SW480 (cell line): Measurements from ENCODE around the gene SZT2.

Experiments used
- DNase-seq: peaks from one replicate; pipeline ENCODE4 v3.0.0-alpha.2; 2016; ENCODE audit warnings: low spot score

Gene SZT2

DNA sequence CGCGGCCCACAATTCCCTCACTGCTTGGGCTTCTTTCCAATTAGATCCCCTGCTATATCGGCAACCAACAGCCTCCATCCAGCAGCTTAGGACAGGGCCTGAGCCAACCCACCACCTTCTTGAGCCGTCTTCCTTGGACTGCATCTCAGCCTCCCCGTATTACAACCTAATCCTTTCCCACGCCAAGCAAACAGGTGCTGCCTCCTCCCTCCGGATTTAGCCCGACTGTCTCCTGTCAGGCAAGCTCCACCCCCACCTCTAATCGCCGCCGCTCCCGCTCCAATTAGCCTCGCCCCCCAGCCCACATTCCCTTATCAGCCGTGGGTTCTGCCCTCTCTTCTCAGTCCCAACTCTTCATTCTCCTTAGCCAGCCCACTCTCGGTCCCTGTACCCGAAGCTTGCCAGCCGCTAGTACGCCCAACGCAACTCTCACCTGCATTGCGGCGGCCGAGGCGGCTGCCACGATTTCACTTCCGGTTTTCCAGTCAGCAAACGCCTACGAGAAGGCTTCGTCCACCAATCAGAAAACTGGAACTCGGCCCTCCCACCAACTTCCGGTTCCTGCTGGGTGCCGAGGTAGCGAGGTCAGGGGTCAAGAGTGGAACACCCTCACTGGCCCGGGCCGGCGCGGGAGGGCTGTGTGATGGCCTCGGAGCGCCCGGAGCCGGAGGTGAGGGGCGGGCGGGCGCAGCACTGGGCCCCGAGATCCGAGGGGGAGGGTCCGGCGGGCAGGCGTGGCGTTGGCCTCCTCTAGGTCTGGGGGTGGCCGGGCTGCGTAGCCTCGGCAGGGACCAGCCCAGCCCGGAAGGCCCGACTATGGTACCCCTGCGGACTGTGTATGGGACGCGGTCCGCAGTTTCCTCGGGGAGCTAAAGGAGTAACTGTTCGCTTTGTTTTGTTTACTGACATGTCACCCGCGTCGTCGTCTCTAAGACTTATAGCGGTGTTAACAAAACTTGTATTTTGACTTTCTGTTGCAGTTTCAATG lies at the start of gene SZT2, which contains the start of gene MED8:
TSS of gene SZT2 (plus strand) at position 574 of the 988 bp plus-strand sequence. CDS start at position 644, 70 bp downstream.
TSS of gene MED8 (minus strand) at position 475 of the 988 bp plus-strand sequence. CDS start at position 439, 36 bp downstream.
- peak; percentile 90 for DNase-seq

DNA sequence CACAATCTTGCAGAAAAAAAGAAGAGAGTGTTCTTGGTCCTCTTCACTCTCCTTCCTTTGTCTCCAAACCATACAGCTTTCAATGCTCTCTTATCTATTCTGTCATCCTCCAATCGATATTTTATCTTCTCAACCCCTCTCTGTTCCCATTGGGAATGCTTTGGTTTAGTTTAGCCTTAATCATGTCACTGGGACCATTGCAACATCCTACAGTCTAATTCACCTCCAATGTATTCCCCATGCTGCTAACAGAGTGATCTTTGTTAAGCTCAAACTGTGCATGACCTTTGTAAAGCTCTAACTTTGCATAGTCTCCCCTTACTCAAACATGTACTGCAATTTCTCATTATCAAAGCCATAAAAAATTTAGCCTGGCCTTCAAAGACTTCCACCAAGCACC lies 49.1 kb upstream of the SZT2 start:
- no peak for DNase-seq

DNA sequence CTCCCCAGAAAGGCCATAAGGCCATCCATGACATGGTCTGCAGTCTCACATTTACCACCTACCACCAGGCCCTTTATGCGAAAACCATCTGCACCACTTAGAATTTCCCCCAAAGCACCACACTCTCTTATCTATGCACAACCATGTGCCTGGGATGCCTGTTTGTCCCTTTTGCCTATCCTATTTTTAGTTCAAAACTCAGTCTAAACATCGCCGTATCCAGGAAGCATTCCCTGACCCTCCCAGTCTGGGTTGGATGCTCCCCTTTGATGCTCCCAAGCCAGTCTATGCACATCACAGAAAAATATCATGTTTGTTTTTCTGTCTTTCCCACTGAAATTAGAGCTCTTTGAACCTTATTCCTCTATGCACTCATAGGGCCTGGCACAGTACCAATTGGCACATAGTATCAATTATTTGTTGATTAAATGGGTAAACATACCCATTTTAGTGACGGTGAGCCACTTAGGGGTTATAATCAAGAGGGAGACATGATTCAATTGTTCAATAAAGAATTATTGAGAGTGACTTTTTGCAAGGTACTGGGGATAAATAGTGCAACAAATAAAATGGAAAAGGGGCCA lies 45.3 kb upstream of the SZT2 start:
- no peak for DNase-seq

DNA sequence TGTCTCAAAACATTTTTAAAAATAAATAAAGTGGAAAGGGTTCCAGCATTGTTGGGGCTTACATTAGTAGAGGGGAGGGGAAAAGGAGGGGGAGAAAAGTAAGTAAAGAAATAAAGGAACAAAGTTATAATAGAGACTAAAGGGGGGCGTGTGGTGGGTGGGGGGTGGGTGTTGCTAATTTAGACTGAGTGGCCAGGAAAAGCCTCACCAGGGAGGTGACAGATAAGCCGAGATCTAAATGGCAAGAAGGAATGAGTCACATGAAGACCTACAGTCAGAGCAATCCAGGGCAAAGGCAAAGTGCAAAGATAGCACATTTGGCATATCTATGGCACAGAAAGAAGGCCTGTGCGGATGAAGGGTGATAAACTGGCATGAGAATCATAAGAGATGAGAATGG lies 44.6 kb upstream of the SZT2 start:
- no peak for DNase-seq

DNA sequence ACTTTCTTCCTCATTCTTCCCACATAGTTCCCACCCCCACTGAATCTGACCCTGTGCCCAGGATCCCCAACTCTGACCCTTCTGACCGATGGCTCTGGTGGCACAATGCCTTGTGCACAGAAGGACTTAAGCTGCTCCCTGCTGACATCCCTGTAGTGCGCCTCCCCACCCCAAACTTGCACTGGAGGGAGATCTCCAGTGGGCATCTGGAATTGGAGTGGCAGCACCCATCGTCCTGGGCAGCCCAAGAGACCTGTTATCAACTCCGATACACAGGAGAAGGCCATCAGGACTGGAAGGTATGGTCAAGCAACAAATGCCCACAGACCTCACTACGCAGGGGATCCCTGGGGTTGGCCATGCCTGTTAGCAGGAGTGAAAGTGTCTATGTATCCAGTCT lies 43.1 kb upstream of the SZT2 start:
- DNase-seq = no peak

DNA sequence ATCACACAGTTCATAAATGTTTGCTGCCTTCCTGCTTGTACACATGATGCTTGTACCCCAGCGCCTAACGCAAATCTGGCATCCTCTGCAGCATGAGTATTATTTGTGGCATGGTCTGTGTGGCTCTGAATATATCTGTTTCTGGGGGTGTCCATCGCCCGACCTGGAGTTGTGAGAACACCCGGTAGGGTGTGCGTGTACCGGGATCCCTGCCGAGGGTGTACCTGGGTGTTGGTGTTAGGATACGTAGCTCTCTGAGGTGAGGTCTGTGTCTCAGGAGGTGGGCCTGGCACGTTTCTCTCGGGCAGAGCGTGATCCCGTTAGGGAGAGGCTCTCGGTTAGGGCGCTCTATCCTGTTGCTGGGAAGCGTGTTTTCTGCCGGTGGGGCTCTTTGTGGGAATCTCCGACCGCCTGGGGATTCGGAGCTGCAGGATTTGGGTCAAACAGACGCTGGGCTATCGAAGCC lies 41.3 kb upstream of the SZT2 start:
- peak; percentile 72 for DNase-seq

DNA sequence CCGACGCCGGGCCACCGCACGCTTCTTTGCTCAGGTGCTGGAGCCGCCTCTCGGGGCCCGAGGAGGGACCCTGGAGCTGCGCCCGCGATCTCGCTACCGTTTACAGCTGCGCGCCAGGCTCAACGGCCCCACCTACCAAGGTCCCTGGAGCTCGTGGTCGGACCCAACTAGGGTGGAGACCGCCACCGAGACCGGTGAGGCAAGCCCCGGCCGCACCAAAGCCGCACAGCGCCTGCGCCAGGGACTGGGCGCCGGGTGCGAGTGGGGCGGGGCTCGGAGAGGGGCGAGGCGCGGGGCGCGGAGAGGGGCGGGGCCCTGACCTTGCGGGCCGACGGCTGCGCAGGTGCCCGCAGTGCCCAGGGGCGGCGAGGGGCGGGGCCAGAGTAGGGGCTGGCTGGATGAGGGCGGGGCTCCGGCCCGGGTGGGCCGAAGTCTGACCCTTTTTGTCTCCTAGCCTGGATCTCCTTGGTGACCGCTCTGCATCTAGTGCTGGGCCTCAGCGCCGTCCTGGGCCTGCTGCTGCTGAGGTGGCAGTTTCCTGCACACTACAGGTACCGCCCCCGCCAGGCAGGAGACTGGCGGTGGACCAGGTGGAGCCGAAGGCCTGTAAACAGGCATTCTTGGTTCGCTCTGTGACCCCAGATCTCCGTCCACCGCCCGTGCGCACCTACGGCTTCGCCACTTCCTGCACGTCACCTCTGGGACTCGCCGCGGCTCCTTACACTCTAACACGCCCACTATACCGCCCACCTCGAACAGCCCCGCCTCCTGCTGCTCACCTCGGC lies 40.7 kb upstream of the SZT2 start:
- peak; percentile 91 for DNase-seq

DNA sequence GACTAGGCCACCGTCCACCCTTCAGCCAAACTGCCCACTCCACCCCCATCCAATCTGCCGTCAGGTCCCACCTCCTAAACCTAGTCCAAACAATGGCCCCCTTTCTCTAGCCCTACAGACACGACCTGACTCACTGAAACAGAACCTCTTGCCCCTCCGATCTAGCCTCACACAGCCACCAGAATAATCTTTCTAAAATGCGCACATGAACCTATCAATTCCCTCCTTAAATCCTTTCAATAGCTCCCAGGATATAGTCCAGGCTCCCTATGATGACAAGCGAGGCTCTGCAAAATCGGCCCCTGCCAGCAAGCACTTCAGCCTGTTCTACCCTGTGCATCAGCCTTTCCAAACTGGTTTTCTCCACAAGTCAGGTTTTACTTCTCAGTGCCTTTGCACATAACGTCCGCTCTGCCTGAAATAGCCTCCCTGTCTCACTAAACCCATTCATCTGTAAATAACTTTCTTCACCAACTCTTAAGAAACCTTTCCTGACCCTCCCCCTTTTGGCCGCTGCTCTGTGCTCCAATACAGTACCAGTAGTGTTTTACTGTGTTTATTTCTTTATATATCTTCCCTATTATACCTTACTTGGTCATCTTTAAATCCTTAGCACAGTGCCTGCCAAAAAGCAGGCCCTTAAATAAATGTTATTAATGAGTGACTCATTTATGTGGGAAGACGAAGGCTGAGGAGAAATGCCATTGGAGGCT lies 39.9 kb upstream of the SZT2 start:
- DNase-seq = no peak

DNA sequence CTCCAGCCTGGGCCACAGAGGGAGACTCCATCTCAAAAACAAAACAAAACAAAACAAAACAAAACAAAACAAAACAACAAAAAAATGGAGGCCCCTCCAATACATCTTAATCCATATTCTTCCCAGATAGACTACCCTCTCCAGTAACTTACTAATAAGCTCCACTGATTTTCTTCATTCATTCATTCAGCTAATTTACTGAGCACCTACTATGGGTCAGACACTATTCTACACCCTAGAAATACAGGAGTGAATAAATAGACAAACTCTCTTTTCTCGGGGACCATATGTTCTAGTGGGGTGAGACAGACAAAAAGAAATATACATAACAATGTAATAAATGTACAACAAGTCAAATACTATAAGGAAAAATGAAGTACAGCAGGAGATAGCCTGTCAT lies 38.7 kb upstream of the SZT2 start:
- no peak for DNase-seq

DNA sequence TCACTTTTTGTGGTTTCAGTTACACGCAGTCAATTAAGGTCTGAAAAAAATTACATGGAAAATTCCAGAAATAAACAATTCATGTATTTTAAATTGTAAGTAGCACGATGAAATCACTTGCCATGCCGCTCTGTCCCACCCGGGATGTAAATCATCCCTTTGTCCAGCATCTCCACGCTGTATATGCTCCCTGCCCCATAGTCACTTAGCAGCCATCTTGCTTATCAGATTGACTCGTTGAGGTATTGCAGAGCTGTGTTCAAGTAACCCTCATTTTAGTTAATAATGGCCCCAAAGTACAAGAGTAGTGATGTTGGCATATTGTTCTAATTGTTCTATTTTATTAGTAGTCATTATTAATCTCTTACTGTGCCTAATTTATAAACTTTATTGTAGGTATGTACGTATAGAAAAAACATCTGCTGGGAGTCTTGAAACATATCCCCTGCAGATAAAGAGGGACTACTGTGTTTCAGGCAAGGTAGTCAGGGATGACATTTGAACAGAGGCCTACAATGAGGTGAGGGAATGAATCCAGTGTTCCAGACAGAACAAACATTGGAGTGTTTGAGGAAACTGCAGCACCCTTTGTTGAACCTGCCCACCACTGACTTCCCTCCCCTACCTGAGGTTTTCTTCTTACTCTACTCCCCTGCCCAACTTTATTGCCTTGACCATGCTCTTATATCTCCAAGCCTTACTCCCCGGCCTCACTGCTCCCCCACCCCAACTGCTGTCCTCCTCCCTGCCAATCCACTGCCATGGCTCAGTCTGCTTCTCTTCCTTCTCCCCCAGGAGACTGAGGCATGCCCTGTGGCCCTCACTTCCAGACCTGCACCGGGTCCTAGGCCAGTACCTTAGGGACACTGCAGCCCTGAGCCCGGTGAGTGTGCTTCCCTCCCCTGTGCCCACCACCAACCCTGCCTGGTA lies 38.0 kb upstream of the SZT2 start:
- DNase-seq = no peak

DNA sequence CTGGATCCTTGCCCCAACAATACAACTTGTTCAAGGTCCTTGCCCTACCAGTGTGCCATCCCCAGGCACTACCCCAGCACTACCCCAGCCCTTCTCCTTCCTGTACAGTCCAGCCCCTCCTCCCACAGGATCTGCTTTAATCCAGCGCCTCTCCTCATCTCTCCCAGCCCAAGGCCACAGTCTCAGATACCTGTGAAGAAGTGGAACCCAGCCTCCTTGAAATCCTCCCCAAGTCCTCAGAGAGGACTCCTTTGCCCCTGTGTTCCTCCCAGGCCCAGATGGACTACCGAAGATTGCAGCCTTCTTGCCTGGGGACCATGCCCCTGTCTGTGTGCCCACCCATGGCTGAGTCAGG lies 37.4 kb upstream of the SZT2 start:
- DNase-seq = no peak

DNA sequence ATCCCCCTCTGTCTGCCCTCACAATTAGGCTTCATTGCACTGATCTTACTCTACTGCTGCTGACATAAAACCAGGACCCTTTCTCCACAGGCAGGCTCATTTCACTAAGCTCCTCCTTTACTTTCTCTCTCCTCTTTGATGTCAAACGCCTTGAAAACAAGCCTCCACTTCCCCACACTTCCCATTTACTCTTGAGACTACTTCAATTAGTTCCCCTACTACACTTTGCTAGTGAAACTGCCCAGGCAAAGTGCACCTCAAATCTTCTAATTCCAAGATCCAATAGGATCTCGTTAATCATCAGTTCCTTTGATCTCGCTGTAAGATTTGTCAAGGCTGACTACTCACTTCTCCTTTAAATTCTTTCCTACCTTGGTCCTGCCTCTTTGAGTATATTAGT lies 36.8 kb upstream of the SZT2 start:
- DNase-seq = no peak

DNA sequence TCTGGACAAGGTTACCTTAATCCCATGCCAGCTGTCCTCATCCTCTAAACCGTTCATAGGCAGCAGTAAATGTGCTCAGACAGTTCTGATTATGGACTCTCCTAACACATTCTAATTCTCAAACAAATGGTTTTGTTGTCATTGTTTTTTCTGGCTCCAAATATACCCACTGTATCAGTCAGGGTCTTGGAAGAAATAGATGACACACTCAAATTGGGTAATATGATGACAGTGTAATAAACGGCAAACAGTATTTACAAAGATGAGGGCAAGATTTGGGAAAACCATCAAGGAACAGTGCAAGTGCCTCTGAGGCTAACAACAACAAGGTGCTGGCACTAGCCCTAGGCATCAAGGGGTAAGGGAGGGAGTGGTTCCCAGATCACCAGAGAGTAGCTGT lies 35.2 kb upstream of the SZT2 start:
- no peak for DNase-seq

DNA sequence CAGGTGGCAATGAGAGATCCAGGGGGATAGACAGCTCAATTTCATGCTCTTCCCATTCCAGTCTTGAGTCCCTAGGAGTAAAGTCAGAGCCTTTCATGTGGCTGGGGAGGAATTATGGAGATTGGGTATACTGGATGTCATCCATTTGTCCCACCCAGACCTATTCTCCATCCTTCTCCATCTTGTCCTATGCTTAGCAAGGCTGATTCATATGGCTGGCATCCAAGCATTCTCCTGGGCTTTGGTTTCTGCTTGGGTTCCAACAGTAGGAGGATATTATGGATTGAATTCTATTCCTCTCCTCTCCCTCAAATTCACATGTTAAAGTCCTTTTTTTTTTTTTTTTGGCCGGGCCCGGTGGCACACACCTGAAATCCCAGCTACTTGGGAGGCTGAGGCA lies 34.8 kb upstream of the SZT2 start:
- DNase-seq = no peak

DNA sequence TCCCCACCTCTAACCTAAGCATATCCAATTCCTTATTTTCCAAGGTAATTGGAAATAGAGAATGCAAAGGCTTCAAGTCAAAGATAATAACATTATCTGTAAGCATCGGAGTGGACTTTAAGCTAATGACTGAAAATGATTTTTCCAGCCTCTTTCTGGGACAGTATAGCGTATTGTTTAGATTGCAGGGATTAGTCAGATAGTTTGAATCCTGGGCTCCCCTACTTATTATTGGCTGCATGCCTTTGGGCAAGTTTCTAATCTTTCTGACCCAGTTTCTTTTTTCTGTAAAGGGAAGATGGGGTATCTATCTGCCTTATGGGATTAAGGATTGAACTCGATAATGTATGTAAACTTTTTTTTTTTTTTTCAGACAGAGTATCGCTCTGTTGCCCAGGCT lies 32.4 kb upstream of the SZT2 start:
- DNase-seq = no peak

DNA sequence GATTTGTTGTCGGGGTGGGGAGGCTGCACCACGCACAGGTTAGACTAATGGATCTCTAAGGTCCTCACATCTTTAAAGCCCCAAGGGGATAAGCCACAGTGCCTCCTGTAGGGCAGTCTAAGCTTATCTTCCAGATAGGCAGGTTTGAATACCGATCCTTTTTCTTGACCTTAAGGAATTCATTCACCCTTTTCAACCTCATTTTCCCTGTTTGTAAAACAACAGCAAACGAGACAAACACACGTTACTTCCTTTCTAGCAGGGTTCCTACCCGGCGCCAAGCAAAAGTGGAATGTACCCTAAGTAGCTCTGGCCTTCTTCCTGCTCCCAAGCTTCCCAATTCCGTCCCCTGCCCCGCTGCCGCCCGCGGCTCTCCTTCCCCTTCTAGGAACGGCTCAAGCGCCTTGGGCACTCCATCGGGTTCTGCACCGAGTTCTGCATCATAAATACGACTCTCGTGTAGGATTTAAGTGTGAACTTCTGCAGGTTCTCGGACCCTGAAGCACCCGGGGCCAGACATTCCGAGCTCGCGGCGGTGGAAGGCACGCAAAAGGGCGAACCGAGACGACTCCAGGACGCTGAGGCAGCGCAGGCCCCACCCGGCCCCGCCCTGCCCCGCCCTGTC lies 31.5 kb upstream of the SZT2 start:
- DNase-seq = peak; percentile 66

DNA sequence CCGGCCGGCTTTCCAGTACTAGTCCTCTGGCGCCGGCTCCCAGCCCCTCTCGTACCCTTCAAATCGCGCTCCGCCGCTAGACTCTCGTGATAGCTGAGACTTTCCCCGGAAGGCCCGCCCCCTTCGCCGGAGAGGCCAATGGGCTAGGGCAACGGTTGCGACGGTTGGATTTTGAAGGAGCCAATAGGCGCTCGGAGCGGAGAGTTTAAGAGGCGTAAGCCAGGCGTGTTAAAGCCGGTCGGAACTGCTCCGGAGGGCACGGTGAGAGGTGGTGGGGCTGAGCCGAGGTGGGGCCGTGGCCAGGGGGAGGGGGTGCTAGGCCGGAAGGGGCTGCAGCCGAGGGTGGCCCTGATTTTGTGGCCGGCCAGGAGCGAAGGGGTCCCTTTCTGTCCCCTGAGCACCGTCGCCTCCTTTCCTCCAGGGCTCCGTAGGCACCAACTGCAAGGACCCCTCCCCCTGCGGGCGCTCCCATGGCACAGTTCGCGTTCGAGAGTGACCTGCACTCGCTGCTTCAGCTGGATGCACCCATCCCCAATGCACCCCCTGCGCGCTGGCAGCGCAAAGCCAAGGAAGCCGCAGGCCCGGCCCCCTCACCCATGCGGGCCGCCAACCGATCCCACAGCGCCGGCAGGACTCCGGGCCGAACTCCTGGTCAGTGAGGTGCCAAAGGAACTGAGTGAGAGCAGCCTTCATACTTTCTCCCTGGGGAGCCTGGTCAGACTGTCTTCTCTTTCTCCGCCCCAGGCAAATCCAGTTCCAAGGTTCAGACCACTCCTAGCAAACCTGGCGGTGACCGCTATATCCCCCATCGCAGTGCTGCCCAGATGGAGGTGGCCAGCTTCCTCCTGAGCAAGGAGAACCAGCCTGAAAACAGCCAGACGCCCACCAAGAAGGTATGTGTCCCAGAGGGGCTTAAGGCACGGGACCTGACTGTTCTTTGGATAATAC lies 30.7 kb upstream of the SZT2 start, which contains the start of gene CDC20:
TSS of gene CDC20 (plus strand) at position 236 of the 948 bp plus-strand sequence. CDS start at position 471, 235 bp downstream.
- DNase-seq = peak; percentile 97

DNA sequence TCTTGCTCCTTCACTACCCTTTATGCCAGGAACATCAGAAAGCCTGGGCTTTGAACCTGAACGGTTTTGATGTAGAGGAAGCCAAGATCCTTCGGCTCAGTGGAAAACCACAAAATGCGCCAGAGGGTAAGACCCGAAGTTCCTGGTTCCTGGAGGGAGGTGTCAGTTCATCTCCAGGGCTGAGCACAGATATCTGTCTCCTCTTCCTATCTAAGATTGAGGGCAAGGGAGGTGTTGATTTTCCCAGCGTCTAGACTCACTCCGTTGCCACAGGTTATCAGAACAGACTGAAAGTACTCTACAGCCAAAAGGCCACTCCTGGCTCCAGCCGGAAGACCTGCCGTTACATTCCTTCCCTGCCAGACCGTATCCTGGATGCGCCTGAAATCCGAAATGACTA lies 30.0 kb upstream of the SZT2 start:
- no peak for DNase-seq

DNA sequence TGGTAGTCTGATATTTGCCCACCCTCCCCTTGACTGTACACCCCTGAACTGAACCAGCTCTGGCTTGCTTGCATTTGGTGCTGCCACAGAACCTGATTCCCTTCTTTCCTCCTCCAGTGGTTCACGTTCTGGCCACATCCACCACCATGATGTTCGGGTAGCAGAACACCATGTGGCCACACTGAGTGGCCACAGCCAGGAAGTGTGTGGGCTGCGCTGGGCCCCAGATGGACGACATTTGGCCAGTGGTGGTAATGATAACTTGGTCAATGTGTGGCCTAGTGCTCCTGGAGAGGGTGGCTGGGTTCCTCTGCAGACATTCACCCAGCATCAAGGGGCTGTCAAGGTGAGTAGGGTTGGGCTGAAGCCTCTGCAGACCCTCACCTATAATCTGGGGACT lies 29.1 kb upstream of the SZT2 start:
- DNase-seq = no peak
